ENCODE data around the gene RNF19B.
A peak's percentile ranks its signal among the peaks of the same experiment; 100 is the strongest.
"Not testable (repeated sequence)": the region's sequence is repeated elsewhere in the genome, so short reads cannot be mapped to it uniquely, and the experiment has no call there.

The RNF19B gene

DNA sequence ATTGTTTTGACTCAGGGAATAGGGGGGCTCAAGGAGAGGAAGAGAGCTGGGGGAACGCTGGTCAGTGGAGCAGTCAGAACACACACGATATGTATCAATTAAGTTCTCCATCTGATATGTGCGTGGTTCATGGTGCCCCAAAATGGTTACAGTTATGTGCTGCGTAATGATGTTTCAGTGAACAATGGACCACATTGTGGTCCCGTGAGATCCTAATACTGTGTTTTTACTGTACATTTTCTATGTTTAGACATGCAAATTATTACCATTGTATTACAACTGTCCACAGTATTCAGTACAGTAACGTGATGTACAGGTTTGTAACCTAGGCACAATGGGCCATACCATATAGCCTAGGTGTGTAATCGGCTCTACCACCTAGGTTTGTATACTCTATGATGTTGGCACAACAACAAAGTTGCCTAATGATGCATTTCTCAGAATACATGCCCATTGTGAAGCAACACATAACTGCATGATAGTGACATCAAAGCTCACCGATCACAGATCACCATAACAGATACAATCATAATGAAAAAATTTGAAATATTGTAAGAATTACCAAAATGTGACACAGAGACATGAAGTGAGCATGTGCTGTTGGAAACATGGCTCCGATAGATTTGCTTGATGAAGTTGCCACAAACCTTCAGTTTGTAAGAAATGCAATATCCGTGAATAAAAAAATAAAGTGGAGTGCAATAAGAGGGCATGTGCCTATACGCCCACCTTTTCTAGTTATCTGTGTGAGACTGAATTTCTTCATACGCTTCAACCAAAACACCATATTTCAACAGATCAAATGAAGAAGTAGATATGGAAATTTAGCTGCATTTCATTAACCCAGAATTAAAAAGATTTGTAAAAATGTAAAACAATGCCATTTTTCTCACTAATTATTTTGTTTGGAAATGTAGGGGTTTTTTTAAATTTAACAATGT, 48.6 kb downstream of the RNF19B start:
- TF ChIP-seq POLR2A (IDR thresholded peaks at IDR 0.05; ENCODE audit: low read depth, low read length) = no peak
- no peak for TF ChIP-seq TAF1 (IDR thresholded peaks at IDR 0.05; ENCODE audit: low read depth, low read length)
- TF ChIP-seq SPI1 (IDR thresholded peaks at IDR 0.05; ENCODE audit: low read depth, low read length) = no peak
- no peak for TF ChIP-seq POLR2AphosphoS5 (IDR thresholded peaks at IDR 0.05; ENCODE audit: low read depth, low read length)
- no peak for TF ChIP-seq POU2F2 (IDR thresholded peaks at IDR 0.05; ENCODE audit: low read depth, low read length)
- no peak for DNase-seq (ENCODE audit: insufficient read length, low spot score)
- FAIRE-seq = peak; percentile 45

DNA sequence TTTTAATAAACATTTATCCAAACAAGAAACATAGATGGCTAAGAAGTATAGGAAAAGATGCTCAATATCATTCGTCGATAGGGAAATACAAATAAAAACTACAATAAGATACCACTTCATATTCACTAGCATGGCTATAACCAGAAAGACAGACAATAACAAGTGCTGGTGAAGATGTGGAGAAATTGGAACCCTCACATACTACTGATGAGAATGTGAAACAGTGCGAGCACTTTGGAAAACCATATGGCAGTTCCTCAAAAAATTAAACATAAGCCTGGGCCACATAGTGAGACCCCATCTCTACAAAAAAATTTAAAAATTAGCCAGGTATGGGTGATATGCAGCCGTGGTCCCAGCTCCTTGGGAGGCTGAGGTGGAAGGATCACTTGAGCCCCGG, 54.3 kb downstream of the RNF19B start:
- DNase-seq (ENCODE audit: insufficient read length, low spot score) (no peak), FAIRE-seq (no peak)
- TF ChIP-seq POLR2AphosphoS5 (IDR thresholded peaks at IDR 0.05; ENCODE audit: low read depth, low read length) = no peak
- no peak for TF ChIP-seq PAX5 (IDR thresholded peaks at IDR 0.05; ENCODE audit: insufficient read depth, low read length, severe bottlenecking)
- no peak for TF ChIP-seq POU2F2 (IDR thresholded peaks at IDR 0.05; ENCODE audit: low read depth, low read length)
- no peak for TF ChIP-seq TAF1 (IDR thresholded peaks at IDR 0.05; ENCODE audit: low read depth, low read length)
- TF ChIP-seq SPI1 (IDR thresholded peaks at IDR 0.05; ENCODE audit: low read depth, low read length) = no peak
- no peak for TF ChIP-seq POLR2A (IDR thresholded peaks at IDR 0.05; ENCODE audit: low read depth, low read length)

DNA sequence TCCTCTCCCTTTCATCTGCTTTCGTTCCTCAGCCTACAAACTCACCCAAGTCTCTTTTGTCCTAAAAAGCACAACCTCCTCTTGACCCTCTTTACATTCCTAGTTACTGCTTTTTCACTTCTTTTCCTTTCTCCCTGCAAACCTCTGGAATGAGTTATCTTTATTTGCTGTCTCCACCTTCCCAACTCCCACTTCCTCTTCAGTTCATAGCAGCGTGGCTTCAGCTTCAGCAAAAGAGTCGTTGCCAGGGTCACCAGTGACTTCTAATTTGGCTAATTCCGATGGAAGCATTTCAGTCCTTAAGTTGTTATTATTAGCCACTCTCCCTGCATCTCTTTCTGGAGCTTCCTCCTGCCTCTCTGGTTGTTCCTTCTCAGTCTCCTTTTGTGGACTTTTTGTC, 57.2 kb downstream of the RNF19B start:
- no peak for TF ChIP-seq PAX5 (IDR thresholded peaks at IDR 0.05; ENCODE audit: insufficient read depth, low read length, severe bottlenecking)
- TF ChIP-seq SPI1 (IDR thresholded peaks at IDR 0.05; ENCODE audit: low read depth, low read length) = peak; percentile 41
- no peak for DNase-seq (ENCODE audit: insufficient read length, low spot score)
- no peak for FAIRE-seq

DNA sequence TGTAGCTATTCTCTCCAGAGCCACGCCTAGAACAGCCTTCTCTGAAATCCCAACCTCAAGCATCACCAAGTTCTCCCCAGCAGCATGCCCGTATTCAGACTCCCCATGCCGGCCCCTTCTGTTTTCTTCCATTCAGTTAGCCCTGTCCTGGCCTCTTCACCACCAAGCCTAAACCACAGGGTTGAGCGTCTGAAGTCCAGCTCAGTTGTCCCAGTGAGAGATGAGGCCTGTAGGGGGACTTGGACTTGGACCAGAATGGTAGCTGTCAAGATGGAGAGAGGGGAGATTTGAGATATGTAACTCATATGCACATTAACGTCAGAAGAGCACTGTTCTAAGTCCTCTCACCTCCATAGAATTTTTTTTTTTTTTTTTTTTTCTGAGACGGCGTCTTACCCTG, 58.0 kb downstream of the RNF19B start:
- no peak for TF ChIP-seq POU2F2 (IDR thresholded peaks at IDR 0.05; ENCODE audit: low read depth, low read length)
- TF ChIP-seq PAX5 (IDR thresholded peaks at IDR 0.05; ENCODE audit: insufficient read depth, low read length, severe bottlenecking) = no peak
- TF ChIP-seq SPI1 (IDR thresholded peaks at IDR 0.05; ENCODE audit: low read depth, low read length) = no peak
- TF ChIP-seq POLR2AphosphoS5 (IDR thresholded peaks at IDR 0.05; ENCODE audit: low read depth, low read length) = no peak
- TF ChIP-seq TAF1 (IDR thresholded peaks at IDR 0.05; ENCODE audit: low read depth, low read length) = no peak
- TF ChIP-seq POLR2A (IDR thresholded peaks at IDR 0.05; ENCODE audit: low read depth, low read length) = no peak
- no peak for FAIRE-seq
- no peak for DNase-seq (ENCODE audit: insufficient read length, low spot score)

DNA sequence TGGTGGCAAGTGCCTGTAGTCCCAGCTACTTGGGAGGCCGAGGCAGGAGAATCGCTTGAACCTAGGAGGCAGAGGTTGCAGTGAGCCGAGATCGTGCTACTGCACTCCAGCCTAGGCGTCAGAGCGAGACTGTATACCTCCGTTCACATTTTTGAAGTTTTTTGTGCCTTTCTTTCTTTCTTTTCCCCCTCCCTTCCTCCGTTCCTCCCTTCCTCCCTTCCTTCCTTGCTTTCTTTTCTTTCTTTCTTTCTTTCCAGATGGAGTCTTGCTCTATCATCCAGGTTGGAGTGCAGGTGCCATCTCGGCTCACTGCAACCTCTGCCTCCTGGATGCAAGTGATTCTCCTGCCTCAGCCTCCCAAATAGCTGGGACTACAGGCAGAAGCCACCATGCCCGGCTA, 59.0 kb downstream of the RNF19B start:
- DNase-seq (ENCODE audit: insufficient read length, low spot score); FAIRE-seq: not testable (repeated sequence)

DNA sequence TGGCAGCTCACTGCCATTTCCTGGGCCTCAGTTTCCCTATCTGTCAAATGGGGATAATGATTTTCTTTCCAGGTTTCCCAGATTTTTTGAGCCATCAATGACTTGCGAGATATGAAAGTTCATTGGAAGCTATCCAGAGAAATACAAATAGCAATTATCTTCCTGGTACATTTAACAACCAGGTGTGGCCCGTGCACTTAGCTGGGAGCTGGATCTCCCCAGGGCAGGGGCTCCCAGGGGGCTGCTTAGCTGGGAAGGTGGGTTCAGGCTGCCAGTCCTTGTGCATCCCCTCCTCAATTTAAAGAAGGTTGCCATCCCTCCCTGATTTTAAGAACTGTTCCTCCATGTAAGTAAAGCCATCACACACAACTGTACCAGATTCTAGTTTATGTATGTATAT, 59.8 kb downstream of the RNF19B start:
- DNase-seq (ENCODE audit: insufficient read length, low spot score) (no peak), FAIRE-seq (no peak)
- no peak for TF ChIP-seq TAF1 (IDR thresholded peaks at IDR 0.05; ENCODE audit: low read depth, low read length)
- no peak for TF ChIP-seq PAX5 (IDR thresholded peaks at IDR 0.05; ENCODE audit: insufficient read depth, low read length, severe bottlenecking)
- no peak for TF ChIP-seq POU2F2 (IDR thresholded peaks at IDR 0.05; ENCODE audit: low read depth, low read length)
- TF ChIP-seq POLR2A (IDR thresholded peaks at IDR 0.05; ENCODE audit: low read depth, low read length) = no peak

DNA sequence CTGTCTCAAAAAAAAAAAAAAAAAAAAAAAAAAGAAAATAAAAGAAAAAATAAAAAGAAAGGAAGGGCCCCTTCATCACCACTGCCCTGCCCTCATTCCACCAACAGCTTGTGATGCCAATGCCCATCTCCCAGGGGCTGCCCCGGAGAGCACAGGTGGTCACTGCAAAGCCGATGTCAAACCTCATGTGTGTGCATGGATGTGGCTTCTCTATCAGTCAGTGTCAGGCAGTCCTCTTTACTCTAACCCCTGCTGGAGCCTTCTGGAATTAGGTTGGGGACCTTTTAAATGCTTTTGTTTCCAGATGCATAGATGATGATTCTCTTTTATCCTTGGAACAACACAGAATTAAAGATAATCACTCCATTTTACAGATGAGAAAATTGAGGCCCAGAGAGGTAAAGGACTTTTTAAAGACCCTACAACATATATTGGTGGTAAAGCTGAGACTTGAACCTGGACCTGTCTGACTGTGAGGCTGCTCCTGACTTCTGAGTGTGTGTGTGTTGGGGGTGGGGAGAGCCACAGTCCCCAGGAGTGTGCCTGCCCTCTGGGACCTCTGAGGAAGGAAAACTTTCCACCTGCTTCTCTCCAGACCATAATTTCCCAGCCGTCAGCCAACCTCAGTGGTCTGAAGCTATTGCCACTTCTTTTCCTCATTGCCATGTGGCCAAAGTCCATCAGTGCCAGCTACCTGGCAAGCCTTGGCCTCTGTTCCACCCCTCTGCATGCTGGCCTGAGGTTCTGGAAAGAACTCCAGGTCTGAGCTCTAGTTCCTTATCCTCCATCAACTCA, 60.4 kb downstream of the RNF19B start:
- no peak for TF ChIP-seq POU2F2 (IDR thresholded peaks at IDR 0.05; ENCODE audit: low read depth, low read length)
- no peak for TF ChIP-seq PAX5 (IDR thresholded peaks at IDR 0.05; ENCODE audit: insufficient read depth, low read length, severe bottlenecking)
- no peak for TF ChIP-seq POLR2AphosphoS5 (IDR thresholded peaks at IDR 0.05; ENCODE audit: low read depth, low read length)
- TF ChIP-seq TAF1 (IDR thresholded peaks at IDR 0.05; ENCODE audit: low read depth, low read length) = no peak
- no peak for TF ChIP-seq SPI1 (IDR thresholded peaks at IDR 0.05; ENCODE audit: low read depth, low read length)
- no peak for TF ChIP-seq POLR2A (IDR thresholded peaks at IDR 0.05; ENCODE audit: low read depth, low read length)
- FAIRE-seq = no peak
- no peak for DNase-seq (ENCODE audit: insufficient read length, low spot score)

DNA sequence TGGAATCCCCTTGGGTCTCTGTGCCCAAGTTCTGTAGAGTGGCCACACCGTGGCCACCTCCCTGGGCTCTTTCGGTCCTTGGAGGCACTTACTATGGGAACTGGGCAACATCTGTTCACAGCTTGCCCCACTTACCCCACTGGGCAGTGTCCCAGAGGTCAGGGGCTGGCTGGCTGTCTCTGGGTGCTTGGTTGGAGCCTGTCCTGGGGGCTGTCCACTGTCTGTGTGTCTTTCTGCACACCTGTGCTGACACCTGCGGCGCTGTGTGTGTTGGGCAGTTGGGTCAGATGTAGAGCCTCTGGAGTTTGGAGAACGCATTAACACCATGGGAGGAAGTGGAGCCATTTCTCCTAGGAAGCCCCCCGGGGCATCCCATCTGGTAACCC, 62.1 kb downstream of the RNF19B start:
- no peak for FAIRE-seq
- DNase-seq (ENCODE audit: insufficient read length, low spot score) = no peak
- TF ChIP-seq POLR2AphosphoS5 (IDR thresholded peaks at IDR 0.05; ENCODE audit: low read depth, low read length) = no peak
- TF ChIP-seq PAX5 (IDR thresholded peaks at IDR 0.05; ENCODE audit: insufficient read depth, low read length, severe bottlenecking) = no peak
- TF ChIP-seq POU2F2 (IDR thresholded peaks at IDR 0.05; ENCODE audit: low read depth, low read length) = no peak
- no peak for TF ChIP-seq SPI1 (IDR thresholded peaks at IDR 0.05; ENCODE audit: low read depth, low read length)
- TF ChIP-seq POLR2A (IDR thresholded peaks at IDR 0.05; ENCODE audit: low read depth, low read length) = no peak
- no peak for TF ChIP-seq TAF1 (IDR thresholded peaks at IDR 0.05; ENCODE audit: low read depth, low read length)

DNA sequence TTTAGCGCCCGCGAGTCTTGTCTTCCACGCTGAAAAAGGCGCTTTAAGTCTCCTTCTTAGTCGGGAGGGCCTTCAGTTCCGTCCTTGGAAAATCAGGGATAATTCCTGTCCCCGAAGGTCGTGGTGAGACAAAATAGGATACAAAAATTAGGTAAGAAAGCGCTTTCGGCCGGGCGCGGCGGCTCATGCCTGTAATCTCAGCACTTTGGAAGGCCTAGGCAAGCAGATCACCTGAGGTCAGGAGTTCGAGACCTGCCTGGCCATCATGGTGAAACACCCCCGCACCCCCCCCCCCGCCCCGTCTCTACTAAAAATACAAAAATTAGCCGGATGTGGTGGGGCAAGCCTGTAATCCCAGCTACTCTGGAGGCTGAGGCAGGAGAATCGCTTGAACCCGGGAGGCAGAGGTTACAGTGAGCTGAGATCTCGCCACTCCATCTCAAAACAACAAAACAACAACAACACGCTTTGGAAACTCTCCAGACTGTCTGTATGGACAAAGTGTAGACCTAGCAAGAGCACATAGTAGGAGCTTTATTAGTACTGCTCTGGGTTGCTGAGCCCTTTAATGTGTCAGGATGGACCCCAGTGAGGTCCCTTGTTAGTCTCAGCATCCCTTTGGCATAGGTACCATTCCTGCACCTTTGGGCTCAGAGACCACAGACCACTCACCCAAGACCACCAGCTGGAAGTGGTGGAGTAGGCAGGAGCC, 62.6 kb downstream of the RNF19B start:
- DNase-seq (ENCODE audit: insufficient read length, low spot score) (no peak), FAIRE-seq (no peak)
- TF ChIP-seq POLR2AphosphoS5 (IDR thresholded peaks at IDR 0.05; ENCODE audit: low read depth, low read length) (no peak), SPI1 (IDR thresholded peaks at IDR 0.05; ENCODE audit: low read depth, low read length) (no peak), PAX5 (IDR thresholded peaks at IDR 0.05; ENCODE audit: insufficient read depth, low read length, severe bottlenecking) (no peak), POU2F2 (IDR thresholded peaks at IDR 0.05; ENCODE audit: low read depth, low read length) (no peak), TAF1 (IDR thresholded peaks at IDR 0.05; ENCODE audit: low read depth, low read length) (no peak), POLR2A (IDR thresholded peaks at IDR 0.05; ENCODE audit: low read depth, low read length) (no peak)

Data from GM12891 (cell line).